ENCODE results near the gene PIN1. TPM values are rescaled to one million over a fixed set of nuclear protein-coding genes. Genes with fewer than 3 reads are reported as not detected.
"Not testable (repeated sequence)": the region's sequence is repeated elsewhere in the genome, so short reads cannot be mapped to it uniquely, and the experiment has no call there.

The PIN1 gene
- total and polyA plus RNA-seq, 8 donors: 15.1 to 92.8 (median 24.1) TPM

DNA sequence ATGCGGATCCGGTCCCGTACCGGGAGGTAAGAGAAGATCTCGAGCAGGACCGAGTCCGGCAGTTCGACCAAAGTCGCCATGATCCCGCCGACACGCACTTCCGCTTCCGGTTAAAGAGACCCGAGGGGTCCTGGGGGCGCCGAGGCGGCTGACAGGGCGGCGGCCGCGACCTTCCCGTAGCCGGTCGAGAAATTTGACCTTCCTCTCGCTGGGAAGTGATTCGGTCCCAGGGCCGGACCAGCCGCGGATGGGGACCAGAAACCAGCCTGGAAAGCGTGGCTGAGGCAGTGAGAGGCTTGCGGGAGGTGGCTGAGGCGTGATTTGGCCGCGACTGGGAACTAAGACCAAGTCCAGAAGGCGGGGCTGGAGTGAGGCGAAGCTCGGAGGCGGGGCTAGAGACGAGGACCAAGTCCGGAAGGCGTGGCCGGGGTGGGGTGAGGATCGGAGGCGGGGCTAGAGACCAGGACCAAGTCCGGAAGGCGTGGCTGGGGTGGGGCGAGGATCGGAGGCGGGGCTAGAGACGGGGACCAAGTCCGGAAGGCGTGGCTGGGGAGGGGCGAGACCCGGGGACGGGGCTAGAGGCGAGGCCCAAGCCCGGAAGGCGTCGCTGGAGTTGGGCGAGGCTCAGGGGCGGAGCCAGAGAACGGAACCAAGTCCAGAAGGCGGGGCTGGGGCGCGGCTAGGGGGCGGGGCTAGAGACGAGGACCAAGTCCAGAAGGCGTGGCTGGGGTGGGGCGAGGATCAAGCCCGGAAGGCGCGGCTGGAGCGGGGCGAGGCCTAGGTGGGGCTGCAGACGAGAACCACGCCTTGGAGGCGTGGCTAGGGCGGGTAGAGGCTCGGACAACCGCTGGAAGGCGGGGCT is 16.2 kb upstream of the PIN1 start, which contains the start of gene FBXL12:
Gene FBXL12 (minus strand): TSS at position 346 of the 862 bp plus-strand sequence. CDS start 266 bp downstream, at position 80.
- peaks cover 7 to 14% (median 8%) of the 10 kb centered on the region in 3 donors for H3K4me1 ChIP-seq
- TF ChIP-seq, protein P1, sequence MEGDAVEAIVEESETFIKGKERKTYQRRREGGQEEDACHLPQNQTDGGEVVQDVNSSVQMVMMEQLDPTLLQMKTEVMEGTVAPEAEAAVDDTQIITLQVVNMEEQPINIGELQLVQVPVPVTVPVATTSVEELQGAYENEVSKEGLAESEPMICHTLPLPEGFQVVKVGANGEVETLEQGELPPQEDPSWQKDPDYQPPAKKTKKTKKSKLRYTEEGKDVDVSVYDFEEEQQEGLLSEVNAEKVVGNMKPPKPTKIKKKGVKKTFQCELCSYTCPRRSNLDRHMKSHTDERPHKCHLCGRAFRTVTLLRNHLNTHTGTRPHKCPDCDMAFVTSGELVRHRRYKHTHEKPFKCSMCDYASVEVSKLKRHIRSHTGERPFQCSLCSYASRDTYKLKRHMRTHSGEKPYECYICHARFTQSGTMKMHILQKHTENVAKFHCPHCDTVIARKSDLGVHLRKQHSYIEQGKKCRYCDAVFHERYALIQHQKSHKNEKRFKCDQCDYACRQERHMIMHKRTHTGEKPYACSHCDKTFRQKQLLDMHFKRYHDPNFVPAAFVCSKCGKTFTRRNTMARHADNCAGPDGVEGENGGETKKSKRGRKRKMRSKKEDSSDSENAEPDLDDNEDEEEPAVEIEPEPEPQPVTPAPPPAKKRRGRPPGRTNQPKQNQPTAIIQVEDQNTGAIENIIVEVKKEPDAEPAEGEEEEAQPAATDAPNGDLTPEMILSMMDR (IDR thresholded peaks at IDR 0.05): no peak
- H3K9me3 ChIP-seq: no peaks in the 10 kb centered on the region
- FAIRE-seq (peak; percentile 82), ATAC-seq (peak; percentile 90 to 95 (median 90)), DNase-seq (peak; percentile 100)
- peak within 1 kb of the TSS; percentile 61 to 99 (median 82) for H3K4me3 ChIP-seq
- WGBS, 2 donors: 0 to 1% methylated on average over 75 to 82 of the region's 82 CpGs
- intact Hi-C loops (cut with DNase I): no loop called here
- no peaks in the 10 kb centered on the region for H3K36me3 ChIP-seq
- no peaks in the 10 kb centered on the region for H3K27me3 ChIP-seq
- peak within 1 kb of the TSS; percentile 87 to 94 (median 91) for H3K27ac ChIP-seq

DNA sequence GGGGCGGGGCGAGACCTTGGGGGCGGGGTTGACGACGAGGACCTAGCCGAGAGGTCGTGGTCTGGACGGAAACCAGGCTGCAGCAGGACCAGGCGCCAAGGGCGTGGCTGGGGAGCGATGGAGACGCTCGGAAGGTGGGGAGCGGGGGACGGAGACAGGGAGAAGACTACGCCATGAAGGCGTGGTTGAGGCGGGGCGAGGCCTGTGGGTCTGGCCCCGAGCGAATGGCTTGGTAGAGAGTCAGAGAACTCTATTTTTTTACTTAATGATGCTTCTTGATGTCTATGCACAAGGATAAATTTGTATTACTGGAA is 15.6 kb upstream of the PIN1 start:
- H3K27ac ChIP-seq: peak overlapping the region in 3 of 4 donors; percentile 43 to 68 (median 62)
- TF ChIP-seq, protein P1 (IDR thresholded peaks at IDR 0.05): no peak
- H3K36me3 ChIP-seq: no peaks in the 10 kb centered on the region
- FAIRE-seq: no peak
- H3K9me3 ChIP-seq: no peaks in the 10 kb centered on the region
- DNase-seq: no peak
- intact Hi-C loops (cut with DNase I): no loop called here
- H3K4me3 ChIP-seq: peak overlapping the region in 2 of 4 donors; percentile 17 to 30
- peaks cover 7 to 14% (median 8%) of the 10 kb centered on the region in 3 donors for H3K4me1 ChIP-seq
- no peak for ATAC-seq
- H3K27me3 ChIP-seq: no peaks in the 10 kb centered on the region
- 1% methylated on average over 21 of the region's 21 CpGs for WGBS, 2 donors

DNA sequence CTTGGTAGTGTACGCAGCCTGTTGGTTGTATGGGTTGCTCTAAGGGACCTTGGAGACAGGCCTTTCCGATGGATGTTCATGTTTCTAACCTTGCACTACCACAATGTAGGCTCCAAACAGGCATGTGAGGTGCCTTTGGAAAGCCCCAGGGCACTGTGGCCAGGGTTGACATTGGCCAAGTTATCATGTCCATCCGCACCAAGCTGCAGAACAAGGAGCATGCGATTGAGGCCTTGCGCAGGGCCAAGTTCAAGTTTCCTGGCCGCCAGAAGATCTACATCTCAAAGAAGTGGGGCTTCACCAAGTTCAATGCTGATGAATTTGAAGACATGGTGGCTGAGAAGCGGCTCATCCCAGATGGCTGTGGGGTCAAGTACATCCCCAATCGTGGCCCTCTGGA is 15.1 kb upstream of the PIN1 start:
- H3K9me3 ChIP-seq; H3K36me3 ChIP-seq; intact Hi-C loops (cut with DNase I); ATAC-seq; H3K4me3 ChIP-seq; FAIRE-seq; H3K27me3 ChIP-seq: not testable (repeated sequence)
- DNase-seq: peak in 2 of 6 donors; percentile 34 to 41
- Histone ChIP-seq H3K27ac (peak overlapping the region in 3 of 4 donors; percentile 43 to 68 (median 62)), H3K4me1 (peaks cover 7 to 14% (median 8%) of the 10 kb centered on the region in 3 donors)
- WGBS, 2 donors: 84 to 91% methylated on average over 8 of the region's 8 CpGs

DNA sequence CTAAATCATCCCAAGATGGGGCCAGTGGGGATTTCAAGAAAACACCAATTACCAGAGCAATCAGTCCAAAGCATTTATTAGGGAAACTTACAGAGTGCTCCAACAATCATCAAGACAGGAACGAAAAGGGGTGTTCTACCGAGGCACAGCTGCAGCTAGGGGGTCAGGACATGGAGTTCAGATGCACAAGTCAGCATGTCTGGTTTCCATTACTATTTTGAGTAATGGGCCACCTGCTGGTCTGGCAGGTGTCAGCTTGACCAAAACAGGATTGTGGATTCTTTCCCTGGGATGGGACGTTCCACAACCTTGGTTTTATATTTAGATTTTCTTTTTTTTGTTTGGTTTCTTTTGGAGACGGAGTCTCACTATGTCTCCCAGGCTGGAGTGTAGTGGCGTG is 11.3 kb upstream of the PIN1 start:
- WGBS, 2 donors: 88 to 89% methylated on average over 5 of the region's 5 CpGs
- DNase-seq (no peak), ATAC-seq (no peak), FAIRE-seq (no peak)
- intact Hi-C loops (cut with DNase I): no loop called here
- Histone ChIP-seq H3K4me3 (no peak overlapping the region), H3K9me3 (no peaks in the 10 kb centered on the region), H3K4me1 (peaks cover 0 to 13% (median 12%) of the 10 kb centered on the region in 3 donors), H3K27me3 (no peaks in the 10 kb centered on the region), H3K36me3 (no peaks in the 10 kb centered on the region), H3K27ac (no peak overlapping the region)
- TF ChIP-seq, protein P1 (IDR thresholded peaks at IDR 0.05): no peak

DNA sequence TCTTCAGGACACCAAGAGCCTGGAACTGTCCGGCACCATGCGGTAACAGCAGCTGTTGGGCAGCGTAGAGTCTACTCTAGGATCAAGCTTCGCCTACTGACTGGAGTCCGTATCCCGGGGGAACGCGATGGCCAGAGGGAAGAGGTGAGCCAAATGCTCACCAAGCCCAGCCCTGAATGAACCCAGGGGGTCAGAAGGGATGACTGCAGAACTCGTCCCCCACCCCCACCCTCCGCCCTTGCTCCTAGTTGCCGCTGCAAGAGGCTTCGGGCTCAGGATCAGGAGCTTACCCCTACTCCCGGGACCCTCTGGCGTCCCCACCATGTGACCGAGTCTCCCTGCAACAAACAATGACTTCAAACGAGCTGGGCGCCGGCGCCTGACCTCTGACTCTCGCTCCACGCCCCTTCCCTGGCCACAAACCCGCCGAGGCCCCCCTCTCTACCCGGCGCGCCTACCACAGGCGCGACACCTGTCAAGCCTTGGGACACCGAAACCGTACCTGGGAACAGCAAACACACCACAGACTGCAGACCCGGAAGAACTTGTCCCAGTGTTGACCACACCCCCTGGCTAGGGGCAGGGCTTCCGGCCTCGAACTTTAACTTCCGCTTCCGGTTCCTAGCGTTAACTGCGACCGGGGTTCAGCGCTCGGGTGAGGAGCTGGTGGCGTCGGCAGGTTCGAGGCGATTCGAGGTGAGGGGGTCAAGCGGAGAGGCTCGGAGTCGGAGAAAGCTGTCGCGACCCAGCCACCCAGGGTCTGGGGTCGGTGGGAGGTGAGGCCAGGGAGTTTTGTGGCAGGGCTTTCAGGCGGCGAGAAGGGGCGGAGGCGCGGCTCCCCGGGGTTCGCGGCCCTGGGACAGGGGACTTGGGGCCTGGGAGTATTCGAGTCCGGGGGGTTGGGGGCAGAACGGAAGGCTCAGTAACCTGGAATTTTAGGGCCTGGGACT is 7.6 kb upstream of the PIN1 start, which contains the start of gene UBL5:
Gene UBL5 (plus strand): TSS at position 630 of the 950 bp plus-strand sequence. CDS start 420 bp downstream, outside the sequence.
- ATAC-seq (peak; percentile 98 to 99 (median 99)), DNase-seq (peak; percentile 86 to 93 (median 88)), FAIRE-seq (no peak)
- Histone ChIP-seq H3K27me3 (no peaks in the 10 kb centered on the region), H3K27ac (peak within 1 kb of the TSS; percentile 60 to 81 (median 70)), H3K4me3 (peak within 1 kb of the TSS; percentile 87 to 96 (median 92)), H3K9me3 (no peaks in the 10 kb centered on the region), H3K4me1 (peaks cover 0 to 16% (median 12%) of the 10 kb centered on the region in 3 donors), H3K36me3 (no peaks in the 10 kb centered on the region)
- intact Hi-C loops (cut with DNase I): no loop called here
- TF ChIP-seq, protein P1 (IDR thresholded peaks at IDR 0.05): no peak
- WGBS, 2 donors: 0% methylated on average over 60 to 62 of the region's 62 CpGs
